KMS-11 (cell line): ENCODE results near the gene ACTG2.
"Not testable (repeated sequence)": the region's sequence is repeated elsewhere in the genome, so short reads cannot be mapped to it uniquely, and the experiment has no call there.

Experiments
- H2AFZ ChIP-seq: fragments of 200-600 bp; sonication (generic); 2 replicates; pipeline ENCODE4 v1.6.1; 2016; ENCODE audit warnings: antibody characterized with exemption, mixed run types, low read depth
- H3K27ac ChIP-seq: fragments of 200-600 bp; sonication (generic); 2 replicates; pipeline ENCODE4 v1.6.1; 2016; ENCODE audit warnings: mild to moderate bottlenecking, mixed run types
- H3K27me3 ChIP-seq: fragments of 200-600 bp; sonication (generic); 2 replicates; pipeline ENCODE4 v1.6.1; 2017; ENCODE audit warnings: mild to moderate bottlenecking, low read depth, mixed run types, moderate library complexity; ENCODE audit not compliant: insufficient read depth
- H3K36me3 ChIP-seq: fragments of 200-600 bp; sonication (generic); 2 replicates; pipeline ENCODE4 v1.6.1; 2017; ENCODE audit warnings: mild to moderate bottlenecking, mixed run types; ENCODE audit not compliant: insufficient read depth
- H3K4me1 ChIP-seq: fragments of 200-600 bp; sonication (generic); 2 replicates; pipeline ENCODE4 v1.6.1; 2016; ENCODE audit warnings: mild to moderate bottlenecking, low read depth, mixed run types; ENCODE audit not compliant: poor library complexity, severe bottlenecking
- H3K4me2 ChIP-seq: fragments of 200-600 bp; sonication (generic); 2 replicates; pipeline ENCODE4 v1.7.0; 2016; ENCODE audit warnings: mild to moderate bottlenecking, mixed run types
- H3K4me3 ChIP-seq: fragments of 200-600 bp; sonication (generic); IDR thresholded peaks from 2 replicates; pipeline ENCODE4 v1.6.1; 2017; ENCODE audit warnings: low read depth, low read length, mixed read lengths; ENCODE audit not compliant: insufficient read depth
- H3K79me2 ChIP-seq: fragments of 200-600 bp; sonication (generic); 2 replicates; pipeline ENCODE4 v1.6.1; 2016; ENCODE audit warnings: low read depth, mixed run types; ENCODE audit not compliant: insufficient read depth
- H3K9ac ChIP-seq: fragments of 200-600 bp; sonication (generic); 2 replicates; pipeline ENCODE4 v1.6.1; 2016; ENCODE audit warnings: mild to moderate bottlenecking, mixed run types
- H4K20me1 ChIP-seq: fragments of 200-600 bp; sonication (generic); 2 replicates; pipeline ENCODE4 v1.6.1; 2016; ENCODE audit warnings: mild to moderate bottlenecking, mixed run types; ENCODE audit not compliant: insufficient read depth
- CTCF ChIP-seq: fragments of 200-600 bp; sonication (generic); conservative IDR thresholded peaks from 2 replicates; pipeline ENCODE4 v1.6.1; 2017; ENCODE audit warnings: low read depth, mild to moderate bottlenecking, antibody characterized with exemption, low read length, moderate library complexity, mixed read lengths

ACTG2 gene

GRCh38 chr2:73885406-73885805, 7.4 kb upstream of the ACTG2 start:
- H3K79me2 ChIP-seq: no peaks in the 10 kb centered on the region
- H3K4me2 ChIP-seq: no peak overlapping the region
- H4K20me1 ChIP-seq: no peaks in the 10 kb centered on the region
- no peak overlapping the region for H3K9ac ChIP-seq
- H3K27me3 ChIP-seq: no peaks in the 10 kb centered on the region
- TF ChIP-seq CTCF: no peak
- no peak overlapping the region for H3K4me3 ChIP-seq
- H3K27ac ChIP-seq: no peak overlapping the region
- H3K4me1 ChIP-seq: no peaks in the 10 kb centered on the region
- no peak overlapping the region for H2AFZ ChIP-seq
- no peaks in the 10 kb centered on the region for H3K36me3 ChIP-seq

- peaks cover 5% of the 10 kb centered on the region for H3K4me1 ChIP-seq
- H3K4me3 ChIP-seq: no peak overlapping the region
- no peaks in the 10 kb centered on the region for H3K79me2 ChIP-seq
- H4K20me1 ChIP-seq: no peaks in the 10 kb centered on the region
- no peaks in the 10 kb centered on the region for H3K36me3 ChIP-seq
- no peak overlapping the region for H3K4me2 ChIP-seq
- no peaks in the 10 kb centered on the region for H3K27me3 ChIP-seq
- no peak overlapping the region for H3K27ac ChIP-seq
- no peak overlapping the region for H3K9ac ChIP-seq
- no peak overlapping the region for H2AFZ ChIP-seq
- no peak for TF ChIP-seq CTCF
Measured at GRCh38 chr2:73886357-73886756, 6.5 kb upstream of the ACTG2 start.

- H4K20me1 ChIP-seq, H3K4me3 ChIP-seq, H3K79me2 ChIP-seq, H3K36me3 ChIP-seq, H3K27me3 ChIP-seq, H2AFZ ChIP-seq, H3K9ac ChIP-seq, H3K4me2 ChIP-seq, H3K4me1 ChIP-seq, H3K27ac ChIP-seq: not testable (repeated sequence)
Measured at GRCh38 chr2:73887596-73888353, 5.0 kb upstream of the ACTG2 start.

- no peak overlapping the region for H2AFZ ChIP-seq
- no peaks in the 10 kb centered on the region for H4K20me1 ChIP-seq
Measured at GRCh38 chr2:73888388-73888787, 4.4 kb upstream of the ACTG2 start.

More at GRCh38 chr2:73888388-73888787, 4.4 kb upstream of the ACTG2 start:
- Histone ChIP-seq H3K79me2 (no peaks in the 10 kb centered on the region), H3K4me2 (no peak overlapping the region), H3K36me3 (no peaks in the 10 kb centered on the region), H3K4me3 (no peak overlapping the region), H3K9ac (no peak overlapping the region), H3K27me3 (no peaks in the 10 kb centered on the region), H3K27ac (no peak overlapping the region), H3K4me1 (peaks cover 5% of the 10 kb centered on the region)
- no peak for TF ChIP-seq CTCF
